HS-5 (cell line): ENCODE results near the gene RNF186.
"Not testable (repeated sequence)": the region's sequence is repeated elsewhere in the genome, so short reads cannot be mapped to it uniquely, and the experiment has no call there.

ENCODE experiments used
- DNase-seq: peaks from one replicate; pipeline ENCODE4 v3.0.0-alpha.2; 2012; ENCODE audit warnings: low read depth

Gene RNF186

GRCh38 chr1:19824541-19824940 lies 9.5 kb upstream of the RNF186 start:
- DNase-seq, result no peak

GRCh38 chr1:19824036-19824435 lies 9.0 kb upstream of the RNF186 start:
- no peak for DNase-seq

GRCh38 chr1:19819701-19820100 lies 4.6 kb upstream of the RNF186 start:
- DNase-seq, result no peak

- no peak for DNase-seq
Observed at GRCh38 chr1:19818324-19818723, 3.2 kb upstream of the RNF186 start.

DNA sequence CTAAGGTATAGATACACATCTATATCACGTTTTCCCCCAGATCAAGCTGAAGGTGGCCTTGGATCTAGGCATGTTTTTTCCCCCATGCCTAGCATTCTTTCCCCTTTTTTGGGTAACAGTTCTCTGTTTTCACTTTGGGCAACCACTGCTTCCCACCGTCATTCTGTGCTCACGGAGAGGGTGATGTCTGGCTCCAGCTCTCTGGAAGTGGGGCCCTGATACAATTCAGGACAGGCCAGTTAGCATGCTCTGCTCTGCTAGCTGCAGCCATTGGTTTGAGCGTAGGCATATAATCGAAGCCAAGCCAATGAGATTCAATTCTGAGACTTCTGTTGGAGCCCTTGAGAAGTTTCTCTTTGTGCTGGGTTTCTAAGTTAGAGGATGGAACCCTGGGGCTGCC lies 2.1 kb upstream of the RNF186 start:
- DNase-seq, result no peak

DNA sequence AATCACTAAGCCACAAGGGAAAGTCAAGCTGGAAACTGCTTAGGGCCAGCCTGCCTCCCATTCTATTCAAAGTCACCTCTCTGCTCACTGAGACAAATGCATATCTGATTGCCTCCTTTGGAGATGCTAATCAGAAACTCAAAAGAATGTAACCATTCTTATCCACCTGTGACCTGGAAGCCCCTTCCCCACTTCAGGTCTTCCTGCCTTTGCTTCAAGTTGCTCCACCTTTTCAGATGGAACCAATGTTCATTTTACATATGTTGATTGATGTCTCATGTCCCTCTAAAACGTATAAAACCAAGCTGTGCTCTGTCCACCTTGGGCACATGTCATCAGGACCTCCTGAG lies 1.6 kb upstream of the RNF186 start:
- DNase-seq, result not testable (repeated sequence)

GRCh38 chr1:19815801-19816736 lies 986 bp upstream of the RNF186 start:
- no peak for DNase-seq

- no peak for DNase-seq
Observed at GRCh38 chr1:19814244-19814661, 830 bp downstream of the RNF186 start.

- DNase-seq, result no peak
Observed at GRCh38 chr1:19813643-19813960, 1.5 kb downstream of the RNF186 start.

- no peak for DNase-seq
Observed at GRCh38 chr1:19812875-19813642, 2.0 kb downstream of the RNF186 start.

DNA sequence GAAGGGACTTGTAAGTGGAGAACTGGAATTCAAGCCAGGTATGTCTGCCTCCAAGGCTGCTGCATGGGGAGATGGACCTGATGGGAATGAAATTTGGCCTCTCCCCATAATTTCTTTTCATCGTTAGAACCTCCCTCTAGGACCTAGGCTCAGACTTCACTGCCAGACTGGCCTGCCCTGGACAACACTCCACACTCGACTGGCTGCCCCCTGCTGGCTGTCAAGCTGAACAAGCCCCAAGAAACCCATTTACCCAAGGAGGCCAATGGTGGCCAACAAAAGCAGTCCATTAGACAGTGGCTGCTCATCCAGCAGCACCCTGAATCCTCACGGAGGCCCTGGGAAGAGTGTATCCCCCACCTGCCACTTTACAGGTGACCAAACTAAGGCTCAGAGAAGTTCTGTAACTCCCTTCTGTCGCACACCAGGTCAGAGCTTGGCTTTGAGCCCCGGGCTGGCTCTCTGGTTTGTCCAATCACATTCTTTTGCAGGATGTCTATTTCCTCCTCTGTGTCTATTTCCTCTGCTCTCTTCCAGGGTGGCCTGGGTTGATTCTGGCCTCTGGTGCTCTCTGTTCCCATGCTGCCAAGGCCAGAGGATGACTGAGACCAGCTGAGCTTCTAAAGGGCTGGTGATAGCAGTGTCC lies 3.8 kb downstream of the RNF186 start:
- DNase-seq, result no peak

DNA sequence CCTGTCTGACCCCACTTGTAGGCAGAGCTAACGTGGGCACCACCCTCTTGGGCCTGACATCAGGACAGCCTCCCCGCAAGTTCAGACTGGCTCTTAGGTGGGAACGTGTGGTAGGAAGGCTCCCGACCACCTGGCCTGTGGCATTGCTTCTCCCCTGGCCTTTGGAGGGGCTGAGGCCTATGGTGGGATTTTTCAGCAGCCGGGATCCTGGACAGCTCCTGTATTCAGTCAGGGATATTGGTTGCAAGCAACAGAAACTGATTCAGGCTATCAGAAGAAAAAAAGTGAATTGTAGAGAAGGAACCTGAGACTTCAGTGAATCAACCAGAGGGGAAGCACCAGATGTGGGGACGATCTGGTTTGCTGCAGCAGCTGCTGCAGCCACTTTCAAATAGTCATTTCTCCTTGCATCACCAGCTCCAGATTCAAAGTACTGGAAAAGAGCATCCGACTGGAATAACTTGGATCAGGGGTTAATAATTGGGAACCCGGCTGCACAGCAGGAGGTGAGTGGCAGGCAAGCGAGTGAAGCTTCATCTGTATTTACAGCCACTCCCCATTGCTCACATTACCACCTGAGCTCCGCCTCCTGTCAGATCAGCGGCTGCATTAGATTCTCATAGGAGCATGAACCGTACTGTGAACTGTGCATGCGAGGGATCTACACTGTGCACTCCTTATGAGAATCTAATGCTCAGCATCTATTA lies 5.9 kb downstream of the RNF186 start:
- no peak for DNase-seq

GRCh38 chr1:19808351-19808750 lies 6.7 kb downstream of the RNF186 start:
- DNase-seq, result no peak

GRCh38 chr1:19804831-19805251 lies 10.2 kb downstream of the RNF186 start:
- no peak for DNase-seq

DNA sequence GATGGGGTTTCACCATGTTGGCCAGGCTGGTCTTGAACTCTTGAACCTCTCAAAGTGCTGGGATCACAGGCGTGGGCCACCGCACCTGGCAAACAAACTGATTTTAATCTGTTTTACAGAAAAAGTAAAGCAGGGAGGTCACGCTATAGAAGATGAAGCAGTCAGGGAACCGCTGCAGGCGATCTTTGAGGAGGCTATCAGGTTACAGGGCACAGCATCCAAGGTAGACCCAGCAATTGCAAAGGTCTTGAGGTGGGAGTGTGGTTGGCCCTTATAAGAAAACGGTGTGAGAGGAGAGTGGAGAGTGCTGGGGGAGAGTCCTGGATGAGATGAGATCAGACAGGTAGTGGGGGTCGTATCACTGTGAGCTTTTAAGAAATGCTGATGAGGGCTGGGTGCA lies 12.8 kb downstream of the RNF186 start:
- no peak for DNase-seq

GRCh38 chr1:19800076-19800804 lies 14.8 kb downstream of the RNF186 start:
- DNase-seq, result peak; percentile 54

GRCh38 chr1:19799230-19800075 lies 15.6 kb downstream of the RNF186 start, which contains the start of gene TMCO4:
TMCO4 (minus strand) TSS chr1:19799916; CDS start chr1:19780758, 19,158 bp downstream.
- DNase-seq, result no peak

- no peak for DNase-seq
Observed at GRCh38 chr1:19798486-19799229, 16.4 kb downstream of the RNF186 start.

- DNase-seq, result no peak
Observed at GRCh38 chr1:19797827-19798226, 17.3 kb downstream of the RNF186 start.

GRCh38 chr1:19794583-19794982 lies 20.5 kb downstream of the RNF186 start:
- no peak for DNase-seq
